Activated CD8-positive, alpha-beta memory T cell treated with anti-CD3 and anti-CD28 coated beads for 4 hours (primary cell): ENCODE results near the gene SENP6.

Experiments used
- DNase-seq, 2 donors: peaks; one replicate each; pipeline ENCODE4 v3.0.0-alpha.2; 2020; ENCODE audit warnings: low read depth in 2 of 2

The SENP6 gene

DNA sequence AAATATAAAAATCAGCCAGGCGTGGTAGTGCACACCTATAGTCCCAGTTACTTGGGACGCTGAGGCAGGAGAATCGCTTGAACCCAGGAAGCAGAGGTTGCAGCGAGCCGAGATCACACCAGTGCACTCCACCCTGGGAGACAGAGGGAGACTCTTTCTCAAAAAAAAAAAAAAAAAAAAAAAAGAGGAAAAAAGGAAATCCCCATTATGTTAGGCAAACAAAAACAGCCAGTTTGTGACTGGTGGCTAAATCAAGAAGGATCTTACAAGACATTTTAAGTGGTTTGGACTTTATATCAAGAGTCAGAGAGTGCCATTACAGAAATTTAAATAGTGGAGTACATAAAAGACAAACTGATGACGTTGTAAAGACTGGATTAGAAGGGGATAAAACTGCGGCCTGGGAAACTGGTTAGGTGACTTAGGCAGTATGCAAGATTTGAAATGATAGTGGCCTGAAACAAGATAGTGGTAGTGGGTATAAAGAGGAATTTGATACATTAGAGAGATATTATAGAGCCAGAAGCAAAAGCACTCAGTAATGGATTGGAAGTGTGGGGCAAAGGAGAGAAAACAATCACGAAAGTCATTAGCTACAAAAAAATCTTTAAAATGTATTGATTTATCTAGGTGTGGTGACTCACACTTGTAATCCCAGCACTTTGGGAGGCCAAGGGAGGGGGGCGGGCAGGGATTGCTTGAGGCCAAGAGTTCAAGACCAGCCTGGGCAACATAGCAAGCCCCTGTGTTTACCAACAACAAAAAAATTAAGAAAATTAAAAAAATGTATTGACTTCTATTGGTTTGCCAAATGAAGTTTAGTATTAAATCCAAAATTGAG lies 145.7 kb downstream of the SENP6 start:
- no peak for DNase-seq

DNA sequence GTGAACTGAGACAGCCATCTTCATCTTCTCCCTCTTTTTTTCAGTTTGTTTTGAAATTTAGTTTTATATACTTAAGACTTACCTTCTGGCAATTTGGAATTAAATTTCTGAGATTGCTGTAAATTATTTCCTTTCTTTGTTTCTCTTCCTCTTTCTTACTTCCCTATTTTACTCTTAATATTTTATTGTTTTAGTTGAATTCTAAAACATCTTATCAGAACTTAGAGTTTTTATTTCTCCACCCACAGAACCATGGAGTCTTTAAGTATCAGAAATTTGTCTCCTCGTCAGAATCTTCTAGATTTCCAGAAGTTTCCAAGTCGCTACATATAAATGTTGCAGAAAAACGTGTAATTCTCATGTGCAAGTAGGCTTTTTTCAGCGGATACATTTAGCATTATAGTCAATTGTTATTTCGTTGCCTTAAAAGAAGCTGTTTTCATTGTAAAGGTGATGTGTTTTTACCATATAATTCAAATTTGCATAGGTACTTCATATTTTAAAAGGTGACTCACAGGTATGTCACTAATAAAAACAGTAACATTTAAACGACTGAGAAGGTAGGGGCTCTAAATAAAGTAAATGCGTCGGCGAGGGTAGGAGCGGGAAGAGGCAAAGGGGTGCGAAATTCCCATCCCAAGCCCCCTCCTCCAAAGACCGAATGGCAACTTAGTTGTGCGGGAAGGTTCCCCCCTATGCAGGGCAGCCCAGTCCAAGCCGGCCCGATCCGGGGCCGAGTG lies 146.5 kb downstream of the SENP6 start:
- DNase-seq, result no peak

DNA sequence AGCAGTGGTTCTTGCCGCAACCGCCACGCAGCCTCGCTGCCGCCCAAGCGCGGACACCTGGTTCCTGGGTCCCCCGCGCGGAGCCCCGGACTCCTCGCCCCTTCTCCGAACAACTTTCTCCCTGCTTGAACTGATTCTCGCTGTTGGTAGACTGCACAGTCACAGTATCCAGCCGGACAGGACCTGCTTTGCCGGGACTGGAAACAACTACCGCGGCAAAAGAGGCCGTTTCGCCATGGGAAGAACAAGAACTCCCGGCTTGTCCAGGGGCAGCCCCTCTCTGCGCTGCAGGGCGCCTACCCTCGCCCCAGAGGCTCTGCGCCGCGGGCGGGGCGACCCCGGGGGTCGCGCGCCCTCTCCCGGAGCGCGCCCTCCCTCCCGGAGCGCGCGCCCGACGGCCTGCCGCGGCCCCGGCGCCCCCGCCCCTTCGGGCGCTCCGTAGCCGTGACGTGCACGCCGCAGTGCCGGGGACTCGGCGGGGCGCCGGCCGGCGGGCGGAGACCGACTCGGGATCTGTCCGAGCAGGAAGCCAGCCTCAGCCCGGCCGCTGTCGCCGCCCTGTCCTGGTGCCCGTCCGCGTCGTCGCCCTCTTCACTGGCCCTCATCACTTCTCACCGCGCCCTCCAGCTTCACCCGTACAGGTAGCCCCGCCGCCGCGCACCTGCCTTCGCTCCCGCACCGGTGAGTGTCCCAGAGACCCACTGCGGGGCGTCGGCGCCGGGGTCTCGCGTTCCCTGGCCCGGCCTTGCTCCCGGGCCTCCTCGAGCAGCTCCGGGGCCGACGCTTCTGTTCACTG lies 147.3 kb downstream of the SENP6 start, which contains the start of gene MYO6:
Gene MYO6, plus strand, starts transcription at position 497 of the 796 bp plus-strand sequence. CDS start 68,309 bp downstream, outside the sequence.
- DNase-seq, result peak in 1 of 2 donors; percentile 4

DNA sequence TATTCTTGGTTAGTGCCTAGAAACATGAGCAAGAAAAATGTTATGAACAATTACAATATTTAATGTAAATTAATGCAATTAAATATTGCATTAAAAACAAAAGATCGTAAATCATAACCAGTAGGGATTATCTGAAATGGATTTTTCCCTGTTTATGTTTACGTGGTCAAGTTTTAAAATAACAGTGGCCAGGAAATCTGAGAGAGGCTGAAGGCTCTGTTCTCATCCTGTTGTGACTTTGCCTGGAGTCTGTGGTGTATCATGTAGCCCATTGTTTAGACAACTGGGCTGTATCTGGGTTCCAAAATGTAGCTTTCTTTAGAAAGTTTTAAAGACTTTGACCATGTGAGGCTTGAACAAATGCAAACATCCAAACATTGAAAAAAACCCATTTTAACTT lies 149.8 kb downstream of the SENP6 start:
- no peak for DNase-seq

DNA sequence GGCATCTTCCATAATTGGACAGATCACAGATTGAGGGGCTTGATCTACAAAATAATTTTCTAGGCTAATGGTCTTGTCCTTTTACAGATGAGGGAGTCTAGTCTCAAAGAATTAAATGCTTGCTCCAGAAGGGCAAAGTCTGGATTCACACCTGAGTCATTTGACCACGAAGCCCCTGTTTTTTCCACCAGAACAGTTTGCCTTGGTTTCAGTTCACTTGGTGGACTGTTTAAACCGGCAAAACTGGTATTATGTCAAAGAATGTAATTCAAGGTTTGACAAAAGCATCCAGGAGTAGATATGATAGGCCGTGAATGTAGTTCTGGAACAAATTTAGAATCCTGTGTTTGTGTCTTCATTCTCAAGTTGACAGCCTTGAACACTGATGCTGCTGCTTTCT lies 150.7 kb downstream of the SENP6 start:
- DNase-seq, result no peak

DNA sequence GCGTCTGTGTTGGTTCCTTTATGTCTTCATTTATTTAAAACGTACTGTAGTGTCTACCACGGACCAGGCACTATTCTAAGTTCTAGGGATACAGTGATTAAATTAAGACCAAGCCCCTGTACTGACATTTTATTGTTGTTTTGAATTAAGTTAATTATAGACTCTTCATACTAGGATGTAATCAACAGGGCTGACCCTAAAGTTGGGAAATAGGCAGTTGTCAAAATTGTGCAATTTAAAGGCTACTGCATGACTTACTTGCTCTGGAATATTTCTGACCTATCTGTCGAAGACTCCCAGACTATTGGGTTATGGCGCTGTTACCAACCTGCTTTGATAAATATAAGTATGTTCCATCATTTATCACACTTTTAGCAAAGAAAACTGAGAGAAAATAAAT lies 154.0 kb downstream of the SENP6 start:
- DNase-seq, result no peak

DNA sequence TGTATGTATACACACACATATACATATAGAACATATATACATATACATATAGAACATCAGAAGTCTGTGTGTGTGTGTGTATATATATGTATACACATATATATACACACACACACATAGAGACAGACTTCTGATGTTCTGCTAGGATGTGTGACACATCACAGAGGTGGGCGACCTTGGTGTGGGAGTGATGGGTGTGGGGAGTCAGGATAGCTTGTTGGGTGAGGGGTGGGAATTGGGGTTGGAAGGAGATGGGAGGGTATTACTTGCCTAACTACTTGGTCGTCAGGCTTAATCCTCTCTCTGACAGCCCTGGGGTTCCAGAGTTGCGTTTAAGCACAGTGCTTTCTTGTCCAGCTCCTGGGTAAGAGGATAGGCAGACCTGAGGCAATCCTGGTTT lies 155.6 kb downstream of the SENP6 start:
- DNase-seq, result no peak

DNA sequence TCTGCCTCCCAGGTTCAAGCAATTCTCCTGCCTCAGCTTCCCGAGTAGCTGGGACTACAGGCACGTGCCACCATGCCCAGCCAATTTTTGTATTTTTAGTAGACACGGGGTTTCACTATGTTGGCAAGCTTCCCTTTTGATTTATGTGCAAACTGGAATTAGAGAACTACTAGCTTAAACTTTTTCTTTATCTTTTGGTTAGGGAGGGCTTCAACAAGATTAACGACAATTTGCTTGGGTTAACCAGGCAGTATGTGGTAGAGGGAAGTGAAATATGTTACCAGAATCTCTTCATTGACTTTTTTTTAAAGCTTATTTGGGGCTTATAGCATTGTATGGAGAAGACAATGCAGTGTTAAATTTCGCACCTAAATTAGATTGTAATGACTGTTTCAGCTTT lies 156.4 kb downstream of the SENP6 start:
- DNase-seq, result no peak

DNA sequence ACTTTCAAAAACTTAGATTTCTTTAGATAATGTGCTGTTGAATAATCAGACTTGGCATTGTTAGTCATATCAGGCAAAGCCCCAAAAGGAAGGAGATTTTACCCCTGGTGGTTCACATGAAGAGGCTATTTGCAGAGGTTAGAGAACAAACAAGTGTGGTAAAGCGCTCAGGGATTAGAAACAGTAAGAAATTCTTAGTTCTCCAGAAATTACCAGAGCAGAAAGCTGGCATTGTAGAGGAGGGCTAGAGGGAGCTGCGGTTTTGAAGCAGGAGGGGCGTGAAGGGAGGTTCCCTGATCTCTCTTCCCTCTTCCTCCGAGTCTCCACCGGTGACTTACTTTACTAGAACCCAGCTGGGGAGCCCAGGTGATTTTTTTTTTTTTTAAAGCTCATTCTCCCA lies 157.5 kb downstream of the SENP6 start:
- DNase-seq, result no peak

DNA sequence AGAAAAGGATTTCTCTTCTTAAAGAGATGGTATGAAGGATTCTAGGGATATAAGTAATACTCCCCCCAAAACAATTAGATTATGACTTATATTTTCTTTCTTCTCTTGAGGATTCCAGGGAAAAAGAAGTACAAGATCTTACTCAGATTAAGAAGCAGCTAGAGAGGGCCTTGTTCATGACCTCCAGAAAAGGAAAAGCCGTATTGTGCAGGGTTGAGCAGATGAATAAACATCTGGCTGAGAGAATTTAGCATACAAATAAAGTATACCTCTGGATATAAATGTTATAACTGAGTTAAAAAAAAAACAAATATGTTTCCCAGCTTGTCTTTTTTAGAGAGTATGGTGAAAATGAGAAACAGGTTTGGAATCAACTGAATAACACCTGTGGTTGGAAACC lies 158.6 kb downstream of the SENP6 start:
- DNase-seq, result no peak

DNA sequence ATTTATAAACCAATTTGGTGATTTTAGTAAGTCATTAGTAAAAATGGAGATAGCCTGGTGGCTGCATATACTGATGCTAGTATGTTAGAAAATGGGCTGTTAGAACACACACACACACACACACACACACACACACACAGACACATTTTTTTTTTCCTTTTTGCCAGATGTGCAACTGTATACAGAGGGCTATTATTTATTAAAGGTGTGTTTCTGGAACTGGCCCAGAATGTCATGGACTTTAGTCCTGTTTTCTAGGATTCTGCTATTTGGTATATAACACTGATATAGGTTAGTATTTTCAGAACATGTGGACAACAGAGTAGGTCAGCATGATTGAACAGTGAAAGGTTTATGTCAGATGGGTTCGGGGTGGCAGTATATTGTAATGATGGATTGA lies 159.8 kb downstream of the SENP6 start:
- no peak for DNase-seq

DNA sequence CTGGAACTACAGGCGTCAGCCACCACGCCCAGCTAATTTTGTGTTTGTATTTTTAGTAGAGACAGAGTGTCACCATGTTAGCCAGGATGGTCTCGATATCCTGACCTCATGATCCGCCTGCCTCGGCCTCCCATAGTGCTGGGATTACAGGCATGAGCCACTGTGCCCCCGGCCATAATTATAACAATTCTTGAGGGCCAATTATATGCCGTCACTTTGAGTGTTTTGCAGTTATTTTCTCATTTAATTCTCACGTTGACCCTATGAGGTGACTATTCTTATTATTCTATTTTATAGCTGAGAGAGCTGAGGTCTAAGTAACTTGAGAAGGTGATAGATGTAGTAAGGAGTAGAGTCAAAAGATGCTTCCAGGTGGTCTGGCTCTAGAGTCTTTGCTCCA lies 160.4 kb downstream of the SENP6 start:
- DNase-seq, result no peak

DNA sequence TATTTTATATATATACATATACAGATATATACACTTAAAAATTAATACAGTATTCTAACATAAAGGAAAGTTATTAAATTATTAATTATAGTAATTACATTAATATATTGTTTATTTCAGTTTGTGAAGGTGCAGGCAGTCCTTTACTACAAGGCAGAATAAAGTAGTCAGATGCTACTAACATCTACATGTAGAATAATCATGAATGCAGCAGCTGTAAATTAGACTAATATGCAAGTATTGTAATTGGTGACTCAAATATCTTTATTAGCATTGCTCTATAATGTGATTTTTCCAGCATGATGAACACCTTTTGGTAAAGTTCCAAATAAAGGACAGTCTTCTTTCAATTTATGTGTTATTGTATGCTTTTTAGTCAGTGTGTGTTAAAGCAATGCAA lies 164.7 kb downstream of the SENP6 start:
- no peak for DNase-seq
